Stimulated activated naive CD4-positive, alpha-beta T cell treated with Interleukin-2 at 50 U/mL for 16 hours (primary cell): ENCODE measurements around the gene ARSB.
"Not testable (repeated sequence)": the region's sequence is repeated elsewhere in the genome, so short reads cannot be mapped to it uniquely, and the experiment has no call there.

Experiments used
- DNase-seq: peaks from one replicate; lab custom pipeline; 2025; lab: John Stamatoyannopoulos, UW

Gene ARSB

DNA sequence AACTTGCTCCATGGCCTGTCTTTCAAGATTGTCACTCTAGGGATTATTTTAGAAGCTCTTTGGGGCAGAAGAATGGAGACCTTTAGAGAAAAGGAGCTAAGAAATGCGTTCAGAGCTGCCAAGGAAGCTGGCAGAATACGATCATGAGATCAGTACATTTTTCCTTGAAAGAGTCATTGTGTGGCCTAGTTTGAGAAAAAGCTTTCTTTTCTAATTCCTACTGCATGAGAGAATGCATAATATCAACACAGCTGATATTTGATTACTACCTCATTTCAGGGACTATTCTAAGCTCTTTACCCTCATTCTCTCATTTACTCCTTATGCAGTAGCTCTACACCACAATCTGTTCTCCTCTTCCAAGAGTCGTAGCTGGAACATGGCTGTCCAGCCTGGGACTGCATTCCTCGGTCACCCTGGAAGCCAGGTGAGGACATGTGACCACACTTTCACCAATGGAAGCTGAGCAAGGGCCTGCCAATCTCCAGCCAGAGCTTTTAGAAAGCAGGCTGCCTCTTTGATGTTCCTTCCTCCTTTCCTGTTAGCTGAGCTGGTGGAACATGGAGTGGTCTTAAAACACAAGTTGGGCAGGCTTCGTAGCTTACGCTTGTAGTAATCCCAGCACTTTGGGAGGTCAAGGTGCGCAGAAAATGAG is 237.3 kb downstream of the ARSB start:
- no peak for DNase-seq

DNA sequence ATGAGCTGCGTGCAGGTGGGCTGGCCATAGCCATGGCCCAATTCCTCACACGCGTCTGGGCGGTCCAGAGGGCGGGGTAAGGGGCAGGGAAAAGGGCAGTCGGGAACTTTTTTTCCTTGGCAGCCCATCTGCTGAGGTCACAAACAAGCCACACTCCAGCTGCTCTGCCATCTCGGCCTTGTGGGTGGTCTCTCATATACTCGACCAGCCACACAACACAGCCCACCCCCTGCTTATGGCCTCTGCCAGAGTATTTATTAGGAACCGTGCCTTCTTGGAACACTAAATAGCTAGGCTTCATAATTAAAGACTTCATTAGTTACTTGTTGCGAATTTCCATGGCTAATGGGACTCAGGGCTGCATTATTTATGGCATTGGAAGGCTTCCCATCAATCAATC is 238.1 kb downstream of the ARSB start:
- no peak for DNase-seq

DNA sequence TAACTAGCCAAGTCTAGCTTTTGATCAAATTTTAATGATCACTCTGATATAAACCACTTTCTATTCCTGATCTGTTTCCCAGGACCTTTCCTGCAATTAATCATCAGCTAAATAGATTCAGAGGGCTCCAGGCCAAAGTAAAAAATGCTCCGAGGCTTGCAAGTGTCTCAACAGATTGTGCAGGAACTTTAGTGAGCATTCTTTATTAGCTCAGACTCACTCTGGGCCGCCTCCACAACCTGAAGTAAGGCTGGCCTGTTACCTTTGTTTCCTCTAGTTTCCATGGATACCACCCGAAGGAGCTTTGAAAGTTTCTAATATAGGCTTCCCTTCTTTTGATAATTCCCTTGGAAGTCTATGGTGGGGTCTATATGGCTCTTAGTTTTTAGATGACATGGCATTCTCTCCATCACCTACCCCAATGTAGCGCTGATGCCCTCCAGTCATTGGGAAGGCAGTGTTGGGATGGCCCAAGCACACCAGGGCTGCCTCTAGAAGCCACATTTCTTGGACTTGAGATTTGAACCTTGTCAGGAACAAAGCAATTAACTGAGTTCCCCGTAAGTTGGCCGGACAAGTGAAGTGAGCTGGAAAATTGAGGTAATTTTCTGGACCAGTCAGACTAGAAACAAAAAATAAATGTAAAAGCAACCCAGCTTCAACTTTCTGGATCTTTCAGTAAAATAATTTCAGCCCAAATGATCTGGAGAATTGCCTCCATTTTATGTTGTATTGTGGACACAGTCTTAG is 238.9 kb downstream of the ARSB start:
- no peak for DNase-seq

DNA sequence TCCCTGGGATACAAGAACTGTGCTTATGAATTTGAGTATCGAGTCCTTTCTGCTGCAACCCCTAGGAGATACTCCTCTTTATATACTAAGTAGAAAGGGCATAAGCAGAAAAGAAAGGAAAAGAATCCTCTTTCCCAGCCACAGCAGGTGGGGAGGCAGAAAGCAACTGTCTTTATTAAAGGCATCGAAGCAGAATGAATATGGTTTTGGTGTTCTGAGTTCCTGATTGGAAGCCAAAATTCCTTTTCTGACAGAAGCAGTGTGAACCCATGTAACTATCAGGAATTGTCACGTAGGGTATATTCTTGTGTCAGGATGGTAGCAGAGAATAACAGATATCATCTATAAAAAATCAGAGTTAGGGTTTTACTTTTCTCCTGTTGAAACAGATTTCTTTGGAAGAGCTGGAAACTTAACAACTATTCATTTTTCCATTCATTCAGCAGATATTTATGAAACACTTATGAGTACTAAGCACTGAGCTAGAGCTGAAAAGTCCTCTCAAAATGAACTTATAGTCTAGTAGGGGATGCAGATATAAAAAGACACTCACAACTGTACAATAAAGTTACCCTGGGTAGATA is 240.1 kb downstream of the ARSB start:
- no peak for DNase-seq

DNA sequence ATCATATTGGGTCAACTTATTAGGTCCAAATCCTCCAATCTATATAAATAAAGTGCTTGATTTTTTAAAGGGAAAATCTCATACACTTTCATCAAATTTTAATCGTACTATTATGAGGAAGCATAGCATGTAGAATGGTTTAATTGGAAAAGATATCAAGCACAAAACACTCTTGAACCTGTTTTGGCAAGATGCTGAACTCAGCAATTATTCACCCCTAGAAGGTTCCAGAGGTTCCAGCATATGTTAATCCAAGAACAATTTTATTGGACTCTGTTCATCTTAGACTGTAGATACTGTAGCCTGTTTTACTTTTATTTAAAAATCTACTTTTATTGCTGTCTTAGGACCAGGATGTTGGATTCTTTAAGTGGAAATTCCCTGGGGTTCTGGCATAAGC is 244.1 kb downstream of the ARSB start:
- DNase-seq = no peak

DNA sequence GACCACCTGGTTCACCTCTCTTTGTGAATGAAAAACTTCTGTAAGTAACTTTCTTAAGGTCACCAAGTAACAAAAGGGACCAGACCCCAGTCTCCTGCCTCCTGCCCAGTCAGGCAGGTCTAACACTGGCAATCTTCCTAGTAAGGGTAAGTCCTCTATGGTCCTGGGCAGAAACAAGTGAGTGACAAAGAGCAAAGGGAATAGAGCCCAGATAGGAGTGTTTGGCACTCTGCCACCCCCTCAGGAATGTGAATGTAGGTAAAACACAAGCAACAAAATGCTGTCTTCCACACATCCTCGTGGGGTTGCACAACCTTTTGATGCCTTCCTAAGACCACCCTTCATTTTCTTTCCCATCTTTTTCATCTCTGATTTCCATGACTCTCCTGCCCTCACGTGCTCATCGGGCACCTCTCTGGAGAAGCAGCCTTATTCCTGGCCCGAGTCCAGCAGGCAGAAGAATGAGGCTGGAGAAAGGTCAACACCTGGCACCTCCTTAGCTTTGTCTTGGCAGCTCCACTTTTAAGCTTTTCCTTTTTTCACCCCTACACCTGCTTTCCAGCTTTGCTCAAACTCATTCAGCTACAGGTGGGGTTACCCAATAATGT is 246.3 kb downstream of the ARSB start:
- no peak for DNase-seq

DNA sequence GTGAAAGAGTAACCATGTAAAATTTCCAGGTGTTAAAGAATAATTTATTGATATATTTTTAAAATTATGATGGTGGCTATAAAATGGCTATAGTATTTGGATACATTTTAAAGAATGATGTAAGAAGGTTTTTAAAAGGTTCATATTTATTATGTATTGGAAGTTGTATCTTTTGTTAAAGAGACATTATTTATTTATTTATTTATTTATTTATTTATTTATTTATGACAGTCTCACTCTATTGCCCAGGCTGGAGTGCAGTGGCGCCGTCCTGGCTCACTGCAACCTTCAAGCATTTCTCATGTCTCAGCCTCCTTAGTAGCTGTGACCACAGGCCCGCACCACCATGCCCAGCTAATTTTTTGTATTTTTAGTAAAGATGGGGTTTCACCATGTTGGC is 247.0 kb downstream of the ARSB start:
- DNase-seq = no peak

DNA sequence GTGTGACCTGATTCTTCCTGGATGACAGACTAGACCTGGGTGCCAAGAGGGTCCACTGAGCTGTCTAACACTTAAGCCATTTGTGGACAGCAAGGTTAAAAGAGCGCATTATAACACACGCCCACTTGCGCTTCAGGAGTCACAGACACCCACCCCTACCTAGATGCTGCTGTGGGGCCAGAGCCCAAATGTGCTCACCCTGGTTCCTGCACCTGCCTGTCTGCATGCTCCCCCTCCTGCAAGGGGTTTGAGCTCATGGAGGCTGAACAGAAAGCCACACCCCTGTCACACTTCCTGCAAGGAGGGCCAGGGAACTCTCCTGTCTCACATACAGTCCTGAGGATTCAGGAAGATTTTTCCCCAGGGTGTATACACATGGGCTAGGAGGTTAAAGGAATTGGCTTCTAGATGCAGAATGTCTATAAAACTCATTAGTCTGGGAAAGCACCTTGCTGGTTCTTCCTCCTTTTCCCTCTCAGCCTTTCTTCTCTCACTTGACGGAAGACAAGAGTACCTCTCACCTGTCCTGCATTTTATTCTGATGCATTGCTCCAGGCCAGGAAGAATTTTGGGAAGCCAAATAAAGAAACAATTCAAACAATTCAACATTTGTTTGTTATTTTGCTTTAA is 249.2 kb downstream of the ARSB start:
- no peak for DNase-seq

DNA sequence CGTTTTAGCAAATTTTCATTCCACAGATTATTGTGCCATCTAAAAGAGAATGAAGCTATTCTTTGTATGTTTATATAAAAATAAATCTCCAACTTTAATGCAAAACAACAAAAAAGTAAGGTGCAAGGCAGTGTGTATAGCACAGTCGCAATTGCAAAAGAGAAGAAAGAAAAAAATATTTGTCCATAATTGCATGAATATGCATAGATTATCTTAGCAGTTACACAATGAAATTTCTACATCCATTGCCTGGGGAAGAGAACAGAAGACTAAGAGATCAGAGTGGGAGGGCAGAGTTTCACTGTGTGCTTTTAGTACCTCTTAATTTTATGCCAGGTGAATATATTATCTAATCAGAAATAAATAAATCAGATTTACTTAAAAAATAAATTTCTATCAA is 250.2 kb downstream of the ARSB start:
- no peak for DNase-seq

DNA sequence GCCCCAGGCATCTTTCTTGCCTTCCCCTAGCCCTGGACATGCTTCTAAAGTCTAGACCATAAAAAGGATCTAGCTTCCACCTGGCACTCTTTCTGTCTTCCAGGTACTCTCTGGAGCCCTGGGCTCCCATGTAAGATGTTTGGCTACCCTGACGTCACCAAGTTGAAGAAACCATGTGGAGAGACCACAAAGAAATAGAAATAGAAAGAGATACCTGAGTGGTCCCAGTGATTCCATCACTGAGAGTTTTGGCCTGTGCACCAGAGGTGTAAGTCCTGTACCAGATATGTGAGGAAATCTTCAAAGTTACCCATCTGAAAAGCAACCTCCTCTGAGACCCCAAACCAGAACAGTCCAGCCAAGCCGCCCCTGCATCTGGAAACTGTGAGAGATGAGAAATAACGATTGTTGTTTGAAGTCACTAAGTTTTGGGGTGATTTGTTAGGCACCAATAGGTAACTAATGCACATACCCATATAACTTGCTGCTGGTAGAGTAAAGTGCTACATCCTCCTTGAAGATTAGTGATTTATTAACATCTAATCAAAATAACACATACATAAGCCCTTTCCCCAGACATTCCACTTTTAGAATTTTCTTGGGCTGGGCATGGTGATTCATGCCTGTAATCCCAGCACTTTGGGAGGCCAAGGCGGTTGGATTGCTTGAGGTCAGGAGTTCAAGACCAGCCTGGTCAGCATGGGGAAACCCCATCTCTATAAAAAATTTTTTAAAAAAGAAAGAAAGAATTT is 250.8 kb downstream of the ARSB start:
- no peak for DNase-seq

DNA sequence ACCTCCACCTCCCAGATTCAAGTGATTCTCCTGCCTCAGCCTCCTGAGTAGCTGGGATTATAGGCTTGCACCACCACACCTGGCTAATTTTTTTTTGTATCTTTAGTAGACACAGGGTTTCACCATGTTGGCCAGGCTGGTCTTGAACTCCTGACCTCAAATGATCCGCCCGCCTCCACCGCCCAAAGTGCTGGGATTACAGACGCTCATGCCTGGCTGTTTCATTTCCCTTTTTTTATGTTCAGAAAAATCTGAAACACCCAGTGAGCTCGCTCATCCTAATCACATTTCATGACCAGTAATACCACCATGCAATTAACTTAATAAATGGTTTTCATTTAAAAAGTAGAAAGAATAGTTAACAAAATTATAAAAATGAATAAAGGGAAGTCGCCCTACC is 252.4 kb downstream of the ARSB start:
- DNase-seq = not testable (repeated sequence)

DNA sequence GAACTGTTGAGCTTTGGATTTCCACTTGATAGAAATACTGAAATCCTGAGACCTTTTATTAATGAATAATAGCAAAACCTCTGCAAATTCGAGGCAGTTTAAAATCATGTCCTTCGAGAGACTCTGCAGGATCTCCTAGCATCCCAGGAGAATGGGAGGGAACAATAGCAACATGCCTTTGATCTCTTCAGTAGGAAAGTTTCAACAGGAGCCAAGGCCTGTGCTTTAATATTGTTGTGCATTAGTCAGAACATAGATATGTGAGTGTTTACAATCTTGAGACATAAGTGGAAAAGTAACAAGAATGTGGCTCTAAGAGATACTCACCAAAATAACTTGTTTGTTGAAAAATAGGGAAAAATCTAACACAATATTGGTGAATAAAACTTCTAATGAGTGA is 253.2 kb downstream of the ARSB start:
- DNase-seq = no peak

DNA sequence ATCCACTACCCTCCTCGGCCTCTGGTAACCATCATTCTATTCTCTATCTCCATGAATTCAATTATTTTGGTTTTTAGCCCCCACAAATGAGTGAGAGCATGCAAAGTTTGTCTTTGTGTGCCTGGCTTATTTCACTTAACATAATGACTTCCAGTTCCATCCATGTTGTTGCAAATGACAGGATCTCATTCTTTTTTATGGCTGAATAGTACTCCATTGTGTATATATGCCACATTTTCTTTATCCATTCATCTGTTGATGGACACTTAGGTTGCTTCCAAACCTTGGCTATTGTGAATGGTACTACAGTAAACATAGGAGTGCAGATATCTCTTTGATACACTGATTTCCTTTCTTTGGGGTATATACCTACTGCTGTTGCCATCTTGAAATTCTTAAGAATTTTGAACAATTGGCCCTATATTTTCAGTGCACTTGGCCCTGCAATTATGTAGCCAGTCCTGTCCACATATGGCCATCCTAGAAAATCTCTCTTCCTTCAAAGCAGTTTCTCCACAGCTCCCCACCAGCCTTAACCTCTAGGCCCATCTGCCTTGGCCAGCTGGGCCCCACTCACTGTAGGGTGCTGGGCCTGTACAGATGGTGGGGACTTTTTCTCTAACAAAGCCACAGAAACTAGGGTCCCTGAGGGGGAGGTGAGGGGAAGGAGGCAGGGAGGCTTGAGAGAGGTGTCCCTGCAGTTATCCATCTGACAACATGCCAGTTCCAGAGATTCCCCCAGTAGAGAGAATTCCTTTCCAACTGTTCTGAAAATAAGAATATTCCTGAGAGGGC is 254.6 kb downstream of the ARSB start:
- no peak for DNase-seq

DNA sequence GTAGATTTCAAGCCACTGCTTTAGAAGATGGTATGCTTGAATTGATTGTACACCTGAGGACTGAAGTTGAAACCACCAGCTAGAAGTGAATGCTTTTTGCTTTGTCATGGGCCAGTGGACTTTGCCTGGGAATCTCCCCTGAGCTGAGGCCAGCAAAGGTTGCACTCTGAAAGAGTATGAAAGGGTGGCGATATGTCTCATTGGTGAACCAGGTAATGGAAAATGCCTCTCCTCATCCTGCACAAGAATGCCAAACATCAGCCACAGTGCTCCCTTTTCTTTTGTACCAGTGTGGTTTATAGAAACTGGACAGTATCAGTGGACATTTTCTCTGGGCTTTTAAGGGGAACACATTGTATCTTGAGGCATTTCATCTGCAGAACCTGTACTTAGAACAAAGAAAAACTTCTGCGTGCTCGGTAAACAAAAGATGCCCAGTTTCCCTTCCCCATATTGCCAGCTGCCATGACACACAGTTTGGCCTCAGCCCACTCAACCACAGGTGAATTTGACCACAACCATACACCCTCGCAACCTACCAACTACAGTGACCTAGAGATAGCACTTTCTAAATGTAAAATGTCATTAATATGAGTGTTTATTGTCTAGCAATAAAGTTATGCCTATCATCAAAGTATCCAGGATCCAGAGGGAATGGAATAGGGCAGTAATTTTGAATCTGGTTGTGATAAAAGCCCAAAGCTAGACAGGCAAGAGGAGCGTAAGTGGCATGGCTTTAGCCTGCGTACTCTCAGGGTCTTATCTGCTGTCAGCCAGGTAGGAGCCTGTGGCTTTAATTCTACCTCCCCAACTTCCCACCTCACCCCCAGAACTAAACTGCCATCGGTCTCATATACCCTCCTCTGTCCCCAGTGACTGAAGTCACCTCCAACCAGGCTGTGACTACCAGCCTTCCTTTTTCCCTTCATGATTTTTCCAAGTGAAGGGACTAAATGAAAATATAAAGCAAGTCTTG is 257.0 kb downstream of the ARSB start:
- DNase-seq = no peak
